MM.1S (cell line): ENCODE data around the gene IFNK.

Experiments used
- DNase-seq: peaks from one replicate; pipeline ENCODE4 v3.0.0-alpha.2; 2015
- H2AFZ ChIP-seq: fragments of 300-600 bp; sonication (generic); 2 replicates; pipeline ENCODE4 v1.6.0; 2016; ENCODE audit warnings: antibody characterized with exemption, low read length
- H3F3A ChIP-seq: fragments of 300-600 bp; sonication (generic); 2 replicates; pipeline ENCODE4 v1.6.1; 2016; ENCODE audit warnings: mild to moderate bottlenecking, antibody characterized with exemption, low read length, moderate library complexity, mixed read lengths; ENCODE audit not compliant: insufficient read depth
- H3K27ac ChIP-seq: fragments of 300-600 bp; sonication (generic); 2 replicates; pipeline ENCODE4 v1.5.1; 2016; ENCODE audit warnings: mild to moderate bottlenecking, low read length
- H3K27me3 ChIP-seq: fragments of 300-600 bp; sonication (generic); replicated peaks from 2 replicates; pipeline ENCODE4 v1.6.0; 2016; ENCODE audit warnings: low read length; ENCODE audit not compliant: insufficient read depth
- H3K36me3 ChIP-seq: fragments of 300-600 bp; sonication (generic); replicated peaks from 2 replicates; pipeline ENCODE4 v1.6.1; 2016; ENCODE audit warnings: mild to moderate bottlenecking, low read length, mixed read lengths; ENCODE audit not compliant: insufficient read depth
- H3K4me1 ChIP-seq: fragments of 300-600 bp; sonication (generic); 2 replicates; pipeline ENCODE4 v1.6.1; 2016; ENCODE audit warnings: low read length, mixed read lengths
- H3K4me2 ChIP-seq: fragments of 300-600 bp; sonication (generic); 2 replicates; pipeline ENCODE4 v1.6.0; 2016; ENCODE audit warnings: low read depth, low read length
- H3K4me3 ChIP-seq: fragments of 300-600 bp; sonication (generic); 2 replicates; pipeline ENCODE4 v1.5.1; 2016; ENCODE audit warnings: low read length, mixed read lengths
- H3K79me2 ChIP-seq: fragments of 300-600 bp; sonication (generic); 2 replicates; pipeline ENCODE4 v1.6.1; 2016; ENCODE audit warnings: mixed run types, low read length, mixed read lengths
- H3K9ac ChIP-seq: fragments of 300-600 bp; sonication (generic); 2 replicates; pipeline ENCODE4 v1.6.1; 2016; ENCODE audit warnings: low read length, mixed read lengths
- H3K9me2 ChIP-seq: fragments of 300-600 bp; sonication (generic); replicated peaks from 2 replicates; pipeline ENCODE4 v1.6.1; 2016; ENCODE audit warnings: mild to moderate bottlenecking, low read length, mixed read lengths; ENCODE audit not compliant: insufficient read depth
- H3K9me3 ChIP-seq: fragments of 300-600 bp; sonication (generic); replicated peaks from 2 replicates; pipeline ENCODE4 v1.6.1; 2016; ENCODE audit warnings: mild to moderate bottlenecking, low read length, mixed read lengths; ENCODE audit not compliant: insufficient read depth
- H4K20me1 ChIP-seq: fragments of 300-600 bp; sonication (generic); 2 replicates; pipeline ENCODE4 v1.6.1; 2016; ENCODE audit warnings: mild to moderate bottlenecking, low read length, moderate library complexity, mixed read lengths; ENCODE audit not compliant: insufficient read depth
- EZH2 ChIP-seq: fragments of 300-600 bp; sonication (generic); optimal IDR thresholded peaks from 2 replicates; pipeline ENCODE3; 2017; ENCODE audit warnings: low read depth, mild to moderate bottlenecking, antibody characterized with exemption, low read length, mixed read lengths
- EZH2phosphoT487 ChIP-seq: fragments of 300-600 bp; sonication (generic); IDR thresholded peaks from 2 replicates; pipeline ENCODE4 v1.6.1; 2018; ENCODE audit warnings: antibody characterized with exemption, low read length
- TF ChIP-seq, protein P1 (sequence below): fragments of 300-600 bp; sonication (generic); IDR thresholded peaks from 2 replicates; pipeline ENCODE4 v1.5.1; 2016; ENCODE audit warnings: antibody characterized with exemption, low read length, mixed read lengths

The IFNK gene

GRCh38 chr9:27506981-27507380, 17.1 kb upstream of the IFNK start:
- Histone ChIP-seq H3K4me3 (no peak overlapping the region), H4K20me1 (no peaks in the 10 kb centered on the region), H3K4me2 (no peak overlapping the region), H3K9ac (no peak overlapping the region), H3K4me1 (no peaks in the 10 kb centered on the region), H3K27ac (no peak overlapping the region), H3K36me3 (no peaks in the 10 kb centered on the region), H3K79me2 (no peaks in the 10 kb centered on the region), H3K27me3 (no peaks in the 10 kb centered on the region), H3K9me3 (no peaks in the 10 kb centered on the region), H3F3A (no peaks in the 10 kb centered on the region), H3K9me2 (no peaks in the 10 kb centered on the region), H2AFZ (no peak overlapping the region)
- no peak for DNase-seq
- TF ChIP-seq EZH2 (no peak), EZH2phosphoT487 (no peak)
- TF ChIP-seq, protein P1, sequence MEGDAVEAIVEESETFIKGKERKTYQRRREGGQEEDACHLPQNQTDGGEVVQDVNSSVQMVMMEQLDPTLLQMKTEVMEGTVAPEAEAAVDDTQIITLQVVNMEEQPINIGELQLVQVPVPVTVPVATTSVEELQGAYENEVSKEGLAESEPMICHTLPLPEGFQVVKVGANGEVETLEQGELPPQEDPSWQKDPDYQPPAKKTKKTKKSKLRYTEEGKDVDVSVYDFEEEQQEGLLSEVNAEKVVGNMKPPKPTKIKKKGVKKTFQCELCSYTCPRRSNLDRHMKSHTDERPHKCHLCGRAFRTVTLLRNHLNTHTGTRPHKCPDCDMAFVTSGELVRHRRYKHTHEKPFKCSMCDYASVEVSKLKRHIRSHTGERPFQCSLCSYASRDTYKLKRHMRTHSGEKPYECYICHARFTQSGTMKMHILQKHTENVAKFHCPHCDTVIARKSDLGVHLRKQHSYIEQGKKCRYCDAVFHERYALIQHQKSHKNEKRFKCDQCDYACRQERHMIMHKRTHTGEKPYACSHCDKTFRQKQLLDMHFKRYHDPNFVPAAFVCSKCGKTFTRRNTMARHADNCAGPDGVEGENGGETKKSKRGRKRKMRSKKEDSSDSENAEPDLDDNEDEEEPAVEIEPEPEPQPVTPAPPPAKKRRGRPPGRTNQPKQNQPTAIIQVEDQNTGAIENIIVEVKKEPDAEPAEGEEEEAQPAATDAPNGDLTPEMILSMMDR = no peak

DNA sequence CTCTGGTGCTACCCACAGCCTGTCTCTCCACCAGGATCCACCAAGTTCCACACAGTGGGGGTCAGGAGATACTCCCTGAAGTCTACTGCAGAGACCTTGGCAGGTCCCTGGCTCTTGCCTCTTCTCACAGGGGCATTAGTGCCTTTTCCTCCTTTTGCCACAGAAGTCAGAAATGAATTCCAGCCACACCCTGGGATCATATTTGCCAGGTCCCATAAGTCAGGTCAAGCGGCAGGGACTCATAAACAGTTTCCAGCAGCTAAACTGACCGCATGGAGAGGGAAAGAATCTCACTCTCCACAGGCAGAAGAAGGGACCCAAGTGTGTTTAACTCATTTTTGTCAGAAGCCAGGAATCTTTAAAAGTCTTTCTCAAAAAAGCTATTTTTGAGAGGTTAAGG, 13.3 kb upstream of the IFNK start:
- H3K4me3 ChIP-seq = no peak overlapping the region
- H3K36me3 ChIP-seq = no peaks in the 10 kb centered on the region
- no peak overlapping the region for H3K4me2 ChIP-seq
- no peaks in the 10 kb centered on the region for H3K4me1 ChIP-seq
- TF ChIP-seq EZH2phosphoT487 = no peak
- TF ChIP-seq, protein P1 = no peak
- no peak for TF ChIP-seq EZH2
- no peaks in the 10 kb centered on the region for H3K27me3 ChIP-seq
- no peaks in the 10 kb centered on the region for H4K20me1 ChIP-seq
- no peak overlapping the region for H2AFZ ChIP-seq
- no peak overlapping the region for H3K9ac ChIP-seq
- no peaks in the 10 kb centered on the region for H3K9me2 ChIP-seq
- H3K27ac ChIP-seq = no peak overlapping the region
- no peaks in the 10 kb centered on the region for H3K9me3 ChIP-seq
- DNase-seq = no peak
- H3F3A ChIP-seq = no peaks in the 10 kb centered on the region
- H3K79me2 ChIP-seq = no peaks in the 10 kb centered on the region

DNA sequence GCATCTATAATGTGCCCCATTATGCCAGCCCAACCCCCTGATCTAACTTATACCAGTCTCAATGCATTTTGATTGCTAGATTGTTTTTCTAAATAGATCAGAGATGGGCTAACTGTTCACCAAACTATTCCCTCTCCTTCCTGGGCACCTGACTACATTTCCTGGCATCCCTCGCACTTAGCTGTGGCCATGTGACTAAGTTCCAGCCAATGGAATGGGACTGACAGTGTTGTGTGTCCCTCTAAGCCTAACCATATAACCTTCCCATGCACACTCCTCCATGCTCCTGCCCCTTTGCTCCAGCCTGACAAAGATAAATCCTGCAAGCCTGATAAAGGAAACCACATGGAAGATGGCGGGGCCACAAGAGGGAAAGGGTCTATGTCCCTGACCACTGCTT, 12.3 kb upstream of the IFNK start:
- Histone ChIP-seq H3K4me3 (no peak overlapping the region), H3K27ac (no peak overlapping the region), H3K79me2 (no peaks in the 10 kb centered on the region), H3K27me3 (no peaks in the 10 kb centered on the region), H3K9me2 (no peaks in the 10 kb centered on the region), H3K4me1 (no peaks in the 10 kb centered on the region), H3K36me3 (no peaks in the 10 kb centered on the region), H3K9ac (no peak overlapping the region), H3K4me2 (no peak overlapping the region), H4K20me1 (no peaks in the 10 kb centered on the region), H3K9me3 (no peaks in the 10 kb centered on the region), H3F3A (no peaks in the 10 kb centered on the region), H2AFZ (no peak overlapping the region)
- DNase-seq = no peak
- TF ChIP-seq EZH2 (no peak), EZH2phosphoT487 (no peak)
- TF ChIP-seq, protein P1 = no peak
